Testis (tissue), 2 donors: ENCODE results near the gene FBXO24.

Source experiments
- CTCF ChIP-seq, 3 experiments: fragments of 450-650 bp in 2 of 3; fragments of 200-600 bp in 1 of 3; sonication (generic) in 1 of 3; IDR thresholded peaks; one replicate each; pipeline ENCODE4 v1.5.1; 2016 to 2019; ENCODE audit warnings: antibody characterized with exemption in 3 of 3, mild to moderate bottlenecking in 2 of 3, moderate library complexity in 1 of 3
- POLR2A ChIP-seq: fragments of 450-650 bp; IDR thresholded peaks from one replicate; pipeline ENCODE4 v1.6.1; 2017; ENCODE audit warnings: antibody characterized with exemption, mild to moderate bottlenecking, moderate library complexity

DNA sequence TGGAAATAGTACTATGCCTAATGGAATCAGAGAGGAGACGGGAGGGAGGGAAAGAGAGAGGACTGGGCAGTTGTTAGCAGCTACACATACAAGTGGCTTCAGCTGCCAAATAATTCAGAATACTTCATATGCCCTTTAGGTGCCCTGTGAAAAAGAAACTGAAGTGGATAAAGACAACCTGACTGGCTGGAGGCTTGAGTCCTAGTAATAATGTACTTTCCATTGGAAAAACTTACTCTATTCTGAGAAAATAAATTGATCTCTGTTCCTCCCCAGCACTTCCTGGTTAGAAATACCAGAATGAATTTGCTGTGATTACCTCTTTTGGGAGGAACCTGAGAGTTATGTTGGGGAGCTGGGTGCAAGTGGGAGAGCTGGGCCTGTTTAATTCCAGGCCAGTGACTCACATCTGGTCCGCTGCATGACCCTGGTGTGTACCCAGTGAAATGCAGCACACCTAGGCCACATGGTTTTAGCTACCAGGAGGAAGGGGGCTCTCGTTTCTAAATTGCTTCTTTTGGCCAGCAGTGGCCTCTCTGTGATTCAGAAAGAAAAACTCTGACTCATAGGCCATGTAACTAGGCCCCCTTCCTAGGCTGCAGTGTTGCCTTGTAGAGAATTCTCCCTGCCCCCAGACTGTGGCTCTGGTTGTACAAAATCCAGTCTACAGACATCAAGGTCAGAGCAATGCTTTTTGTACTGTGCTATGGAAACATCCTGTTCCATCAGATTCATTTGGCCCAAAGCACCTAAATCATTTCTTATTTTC lies 40.6 kb upstream of the FBXO24 start:
- TF ChIP-seq POLR2A (no peak), CTCF (IDR thresholded peaks at IDR 0.05) (no peak)
